Panc1 (cell line): ENCODE results near the gene MTA1.

Experiments used
- POLR2AphosphoS5 ChIP-seq: IDR thresholded peaks from 2 replicates; pipeline ENCODE4 v1.6.1; 2012; ENCODE audit warnings: mild to moderate bottlenecking, low read depth, low read length, moderate library complexity
- TF ChIP-seq, protein P1 (sequence below): fragments of 450-650 bp; IDR thresholded peaks from 2 replicates; pipeline ENCODE4 v1.5.1; 2017; ENCODE audit warnings: mild to moderate bottlenecking

- TF ChIP-seq, protein P1, sequence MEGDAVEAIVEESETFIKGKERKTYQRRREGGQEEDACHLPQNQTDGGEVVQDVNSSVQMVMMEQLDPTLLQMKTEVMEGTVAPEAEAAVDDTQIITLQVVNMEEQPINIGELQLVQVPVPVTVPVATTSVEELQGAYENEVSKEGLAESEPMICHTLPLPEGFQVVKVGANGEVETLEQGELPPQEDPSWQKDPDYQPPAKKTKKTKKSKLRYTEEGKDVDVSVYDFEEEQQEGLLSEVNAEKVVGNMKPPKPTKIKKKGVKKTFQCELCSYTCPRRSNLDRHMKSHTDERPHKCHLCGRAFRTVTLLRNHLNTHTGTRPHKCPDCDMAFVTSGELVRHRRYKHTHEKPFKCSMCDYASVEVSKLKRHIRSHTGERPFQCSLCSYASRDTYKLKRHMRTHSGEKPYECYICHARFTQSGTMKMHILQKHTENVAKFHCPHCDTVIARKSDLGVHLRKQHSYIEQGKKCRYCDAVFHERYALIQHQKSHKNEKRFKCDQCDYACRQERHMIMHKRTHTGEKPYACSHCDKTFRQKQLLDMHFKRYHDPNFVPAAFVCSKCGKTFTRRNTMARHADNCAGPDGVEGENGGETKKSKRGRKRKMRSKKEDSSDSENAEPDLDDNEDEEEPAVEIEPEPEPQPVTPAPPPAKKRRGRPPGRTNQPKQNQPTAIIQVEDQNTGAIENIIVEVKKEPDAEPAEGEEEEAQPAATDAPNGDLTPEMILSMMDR: no peak
- TF ChIP-seq POLR2AphosphoS5: no peak
Observed at GRCh38 chr14:105430042-105430441, 10.4 kb downstream of the MTA1 start.
